ENCODE data around the gene CRIP3.
"Not testable (repeated sequence)": the region's sequence is repeated elsewhere in the genome, so short reads cannot be mapped to it uniquely, and the experiment has no call there.

The CRIP3 gene

DNA sequence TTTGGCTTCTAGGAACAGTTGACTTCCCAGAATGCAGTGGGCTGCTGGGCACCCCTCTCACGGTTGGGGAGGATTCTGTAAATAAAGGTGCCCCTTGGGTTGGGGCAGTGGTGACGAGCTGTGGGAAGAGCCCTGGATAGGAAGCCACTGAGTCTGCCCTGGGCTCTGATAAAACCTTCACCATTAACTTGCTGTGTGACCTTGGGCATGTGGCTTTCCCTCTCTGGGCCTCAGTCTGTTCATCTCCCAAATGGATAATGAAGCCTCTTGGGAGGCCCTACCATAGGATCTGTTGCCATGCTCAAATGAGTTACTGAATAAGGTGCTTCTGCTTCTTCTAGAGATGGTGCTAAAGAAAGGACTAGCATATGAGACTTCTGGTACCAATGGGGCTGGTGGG is 3.7 kb downstream of the CRIP3 start:
- no peak for DNase-seq

DNA sequence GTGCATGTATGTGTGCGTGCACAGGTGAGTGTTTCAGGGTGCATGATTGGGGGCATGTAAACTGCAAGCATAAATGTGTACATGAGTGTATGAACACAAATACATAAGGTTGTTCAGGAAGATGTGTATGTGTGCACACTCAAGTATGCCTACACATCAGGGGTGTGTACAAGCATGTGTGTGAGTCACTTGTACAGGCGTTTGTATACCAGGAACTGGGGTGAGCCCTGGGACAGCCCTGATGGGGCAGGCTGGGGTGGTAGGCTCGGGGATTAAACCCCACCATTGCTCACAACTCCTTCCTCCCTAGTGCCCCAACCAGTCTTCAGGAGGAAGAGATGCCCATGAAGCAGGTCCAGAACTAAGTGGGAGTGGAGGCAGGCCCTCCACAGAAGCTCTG is 4.3 kb downstream of the CRIP3 start:
- DNase-seq, result no peak

DNA sequence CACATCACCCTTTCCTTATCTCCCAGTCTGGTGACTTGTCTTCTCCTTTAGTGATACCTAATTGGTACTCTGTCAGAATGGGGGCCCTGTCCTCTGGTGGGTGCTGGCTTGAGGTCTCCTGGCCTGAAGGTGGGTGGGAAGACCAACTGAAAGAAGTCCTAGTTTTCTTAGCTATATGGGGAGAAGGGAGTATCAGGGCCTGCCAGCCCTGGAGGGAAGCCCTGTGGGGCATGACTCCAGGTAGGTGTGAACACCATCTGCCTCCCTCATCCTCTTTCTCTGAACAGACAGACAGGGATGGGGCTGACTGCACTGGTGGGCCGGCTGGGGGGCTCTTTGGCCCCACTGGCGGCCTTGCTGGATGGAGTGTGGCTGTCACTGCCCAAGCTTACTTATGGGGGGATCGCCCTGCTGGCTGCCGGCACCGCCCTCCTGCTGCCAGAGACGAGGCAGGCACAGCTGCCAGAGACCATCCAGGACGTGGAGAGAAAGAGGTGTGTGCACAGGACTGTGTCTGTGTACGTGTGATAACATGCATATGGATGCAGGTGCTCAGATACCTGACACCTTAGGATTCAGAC is 4.8 kb downstream of the CRIP3 start:
- DNase-seq, result no peak

DNA sequence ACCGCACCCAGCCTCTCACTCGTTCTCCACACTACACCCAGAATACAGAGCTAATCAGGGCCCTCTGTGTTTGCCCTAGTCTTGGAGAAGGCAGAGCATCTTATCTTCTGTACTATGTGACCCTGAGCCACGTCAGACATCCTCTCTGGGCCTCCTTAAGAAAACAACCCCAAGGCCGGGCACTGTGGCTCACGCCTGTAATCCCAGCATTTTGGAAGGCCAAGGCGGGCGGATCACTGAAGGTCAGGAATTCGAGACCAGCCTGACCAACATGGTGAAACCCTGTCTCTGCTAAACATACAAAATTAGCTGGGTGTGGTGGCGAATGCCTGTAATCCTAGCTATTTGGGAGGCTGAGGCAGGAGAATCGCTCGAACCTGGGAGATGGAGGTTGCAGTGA is 5.6 kb downstream of the CRIP3 start:
- DNase-seq, result not testable (repeated sequence)

DNA sequence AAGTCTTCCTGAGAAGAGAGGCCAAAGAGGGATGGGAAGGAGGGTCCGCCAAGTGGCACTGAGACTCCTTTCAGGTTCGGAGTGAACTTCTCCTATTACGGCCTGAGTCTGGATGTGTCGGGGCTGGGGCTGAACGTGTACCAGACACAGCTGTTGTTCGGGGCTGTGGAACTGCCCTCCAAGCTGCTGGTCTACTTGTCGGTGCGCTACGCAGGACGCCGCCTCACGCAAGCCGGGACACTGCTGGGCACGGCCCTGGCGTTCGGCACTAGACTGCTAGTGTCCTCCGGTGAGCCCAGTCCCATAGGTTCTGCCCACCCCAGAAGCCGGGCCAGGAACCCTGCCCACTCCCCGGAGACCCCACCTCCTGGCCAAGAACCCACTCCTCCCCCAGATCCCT is 6.5 kb downstream of the CRIP3 start:
- no peak for DNase-seq

DNA sequence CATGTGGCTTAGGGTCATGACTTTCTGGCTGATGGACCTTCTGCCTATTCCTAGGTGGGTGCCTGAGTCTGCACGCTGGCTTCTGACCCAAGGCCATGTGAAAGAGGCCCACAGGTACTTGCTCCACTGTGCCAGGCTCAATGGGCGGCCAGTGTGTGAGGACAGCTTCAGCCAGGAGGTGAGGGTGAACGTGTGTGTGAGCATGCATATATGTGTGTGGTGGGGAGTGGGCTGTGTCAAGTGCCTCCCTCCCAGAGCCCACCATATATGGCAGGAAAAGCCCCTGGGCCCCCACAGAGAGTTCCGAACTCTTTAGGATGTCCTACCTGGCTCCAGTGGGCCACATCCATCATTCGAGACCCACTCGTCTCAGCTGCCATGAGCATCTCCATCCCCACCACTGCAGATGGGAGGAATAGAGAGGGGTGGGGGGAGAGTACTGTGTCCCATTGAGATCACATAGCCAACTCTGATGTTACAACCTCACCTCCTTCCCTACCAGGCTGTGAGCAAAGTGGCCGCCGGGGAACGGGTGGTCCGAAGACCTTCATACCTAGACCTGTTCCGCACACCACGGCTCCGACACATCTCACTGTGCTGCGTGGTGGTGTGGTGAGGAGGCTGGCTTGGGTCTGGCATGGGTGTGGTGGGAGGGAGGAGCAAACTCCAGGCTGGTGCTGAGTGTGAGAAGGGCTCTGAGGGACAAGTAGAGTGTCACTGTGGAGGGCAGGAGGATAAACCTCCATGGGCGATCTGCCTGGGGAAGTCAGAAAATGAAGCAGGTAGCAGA is 7.3 kb downstream of the CRIP3 start:
- no peak for DNase-seq

DNA sequence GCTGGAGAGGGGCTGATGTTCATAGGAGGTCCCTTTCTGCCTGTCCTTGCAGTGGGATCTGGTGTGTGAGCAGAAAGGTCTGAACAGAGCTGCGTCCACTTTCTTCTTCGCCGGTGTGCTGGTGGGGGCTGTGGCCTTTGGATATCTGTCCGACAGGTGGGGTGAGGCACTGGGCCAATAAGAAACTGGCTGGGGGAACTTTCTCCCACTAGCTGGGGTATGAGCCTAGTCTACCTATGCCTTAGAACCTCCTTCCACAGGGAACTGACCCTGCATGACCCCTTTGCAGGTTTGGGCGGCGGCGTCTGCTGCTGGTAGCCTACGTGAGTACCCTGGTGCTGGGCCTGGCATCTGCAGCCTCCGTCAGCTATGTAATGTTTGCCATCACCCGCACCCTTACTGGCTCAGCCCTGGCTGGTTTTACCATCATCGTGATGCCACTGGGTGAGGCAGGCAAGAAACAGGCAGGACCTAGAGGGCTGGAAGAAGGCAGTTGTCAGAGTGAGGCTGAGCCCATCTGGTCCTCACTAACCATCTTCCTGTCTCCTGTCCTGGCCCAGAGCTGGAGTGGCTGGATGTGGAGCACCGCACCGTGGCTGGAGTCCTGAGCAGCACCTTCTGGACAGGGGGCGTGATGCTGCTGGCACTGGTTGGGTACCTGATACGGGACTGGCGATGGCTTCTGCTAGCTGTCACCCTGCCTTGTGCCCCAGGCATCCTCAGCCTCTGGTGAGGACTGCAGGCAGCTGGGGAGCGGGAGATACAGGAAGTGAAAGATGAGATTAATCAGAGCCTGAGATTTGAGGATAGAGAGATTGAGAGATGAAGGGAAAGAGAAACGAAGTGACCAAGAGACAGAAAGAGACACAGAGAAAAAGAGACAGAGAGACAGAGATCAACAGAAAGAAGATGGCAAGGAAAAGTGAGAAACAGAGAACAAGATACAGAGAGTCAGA is 9.0 kb downstream of the CRIP3 start:
- DNase-seq, result no peak

DNA sequence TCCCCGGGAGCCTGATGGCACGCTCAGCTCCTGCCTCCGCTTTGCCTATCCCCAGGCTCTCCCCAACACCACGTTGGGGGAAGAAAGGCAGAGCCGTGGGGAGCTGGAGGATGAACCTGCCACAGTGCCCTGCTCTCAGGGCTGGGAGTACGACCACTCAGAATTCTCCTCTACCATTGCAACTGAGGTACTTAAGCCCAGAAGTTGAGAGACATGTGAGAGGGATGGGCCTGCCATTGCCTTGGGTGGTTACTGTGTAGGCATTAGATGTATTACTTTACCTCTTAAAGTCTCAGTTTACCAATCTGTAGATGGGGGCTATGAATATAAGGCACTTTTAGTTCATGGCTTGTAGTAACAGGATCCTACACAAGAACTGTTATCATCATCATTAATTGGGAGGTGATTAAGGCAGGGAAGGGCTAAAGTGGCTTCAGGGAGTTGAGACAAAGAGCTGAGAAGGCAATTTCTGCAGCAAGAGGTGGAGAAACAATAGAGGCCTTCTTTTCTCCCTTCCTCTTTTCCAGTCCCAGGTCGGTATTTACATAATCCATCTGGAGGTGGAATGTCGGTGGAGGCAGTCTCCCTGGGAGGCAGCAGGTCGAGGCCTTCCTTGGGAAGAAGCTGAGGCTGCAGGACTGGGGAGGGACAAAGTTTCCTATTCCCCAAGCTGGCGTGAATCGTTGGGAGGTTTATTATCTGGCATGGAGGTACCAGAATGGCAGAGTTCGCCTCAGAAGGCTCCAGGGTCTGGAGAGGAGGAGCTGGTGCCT is 9.9 kb downstream of the CRIP3 start:
- no peak for DNase-seq

DNA sequence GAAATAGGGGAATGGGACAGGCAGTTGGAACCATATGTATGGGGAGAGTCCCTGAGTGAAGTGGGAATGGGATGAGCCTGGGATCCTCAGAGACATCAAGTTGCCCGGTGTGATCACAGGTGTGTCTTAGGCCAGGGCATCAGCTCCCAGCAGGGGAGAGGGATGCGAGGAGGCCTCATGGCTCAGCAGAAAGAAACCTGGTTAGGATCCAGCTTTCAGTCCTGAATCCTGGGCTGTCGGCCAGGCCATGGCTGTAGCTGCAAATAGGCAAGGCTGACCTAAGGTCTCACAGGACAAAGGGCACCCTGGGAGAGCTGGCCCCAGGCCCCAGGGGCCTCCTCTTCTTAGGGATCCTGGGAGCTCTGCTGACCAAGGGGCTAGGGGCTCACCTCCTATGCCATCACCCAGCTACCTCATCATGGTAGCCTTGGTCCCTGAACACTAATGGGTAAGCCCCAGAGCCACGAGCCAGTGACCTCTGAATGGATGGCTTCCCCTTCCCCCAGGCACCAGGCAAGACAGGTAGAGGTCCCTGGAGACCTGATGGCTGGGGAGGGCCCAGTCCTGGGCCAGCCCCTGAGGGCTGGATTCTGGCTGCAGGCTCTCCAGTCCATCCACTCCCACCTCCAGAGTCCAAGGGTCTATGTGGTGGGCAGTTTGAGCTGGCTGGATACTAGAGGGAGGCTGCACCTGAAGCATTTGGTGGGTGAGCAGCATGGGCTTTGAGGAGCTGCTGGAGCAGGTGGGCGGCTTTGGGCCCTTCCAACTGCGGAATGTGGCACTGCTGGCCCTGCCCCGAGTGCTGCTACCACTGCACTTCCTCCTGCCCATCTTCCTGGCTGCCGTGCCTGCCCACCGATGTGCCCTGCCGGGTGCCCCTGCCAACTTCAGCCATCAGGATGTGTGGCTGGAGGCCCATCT is 10.7 kb downstream of the CRIP3 start, which contains the start of gene SLC22A7:
SLC22A7 (plus strand) TSS at position 617 of the 921 bp plus-strand sequence; CDS start at position 716, 99 bp downstream.
- DNase-seq, result no peak

DNA sequence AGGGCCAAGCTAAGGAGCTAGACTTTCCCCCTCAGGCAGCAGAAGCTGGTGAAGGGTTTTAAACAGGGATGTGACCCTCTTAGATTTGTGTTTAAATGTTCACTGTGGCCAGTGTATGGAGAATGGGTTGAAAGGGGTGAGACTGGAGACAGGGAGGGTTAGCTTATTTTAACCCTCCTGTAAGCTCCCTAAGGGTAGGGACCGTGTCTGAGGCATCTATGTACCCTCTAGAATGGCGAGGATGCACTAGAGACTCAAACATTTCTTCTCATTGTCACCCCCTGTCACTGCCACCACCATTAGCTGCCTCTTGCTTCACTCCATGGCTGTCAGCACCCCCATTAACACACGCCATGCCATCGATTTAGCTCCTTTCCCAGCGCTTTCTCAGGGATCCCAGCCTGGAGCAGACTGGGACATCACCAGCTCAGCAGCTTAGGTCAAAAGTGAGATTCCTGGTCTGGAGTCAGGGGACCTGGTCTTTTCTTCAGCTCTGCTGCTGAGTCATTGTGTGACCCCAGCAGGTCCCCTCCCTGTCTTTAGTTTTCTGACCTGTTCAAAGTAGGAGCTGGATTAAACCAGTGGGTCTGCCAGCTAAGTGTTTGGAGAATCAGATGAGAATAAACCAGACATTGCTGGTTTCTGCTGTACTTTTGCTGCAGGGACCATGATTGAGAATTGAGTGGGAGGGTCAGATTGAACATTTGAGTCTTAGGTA is 11.7 kb downstream of the CRIP3 start:
- DNase-seq, result no peak

DNA sequence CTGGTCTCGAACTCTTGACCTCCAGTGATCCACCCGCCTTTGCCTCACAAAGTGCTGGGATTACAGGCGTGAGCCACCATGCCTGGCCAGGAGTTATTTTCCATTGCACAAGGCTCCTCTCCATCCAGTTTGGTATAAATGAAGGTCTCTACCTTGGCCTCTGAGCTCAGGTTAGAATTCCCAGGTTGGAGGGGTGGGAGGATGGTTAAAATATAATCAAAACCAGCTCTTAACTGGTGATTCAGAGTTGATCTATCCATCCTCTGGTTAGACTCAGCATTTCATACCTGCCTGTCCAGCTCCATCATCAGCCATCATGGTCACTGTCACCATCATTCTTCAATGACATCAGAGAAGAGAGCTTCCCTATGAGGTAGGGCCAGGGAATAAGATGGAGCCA is 13.2 kb downstream of the CRIP3 start:
- DNase-seq, result no peak

DNA sequence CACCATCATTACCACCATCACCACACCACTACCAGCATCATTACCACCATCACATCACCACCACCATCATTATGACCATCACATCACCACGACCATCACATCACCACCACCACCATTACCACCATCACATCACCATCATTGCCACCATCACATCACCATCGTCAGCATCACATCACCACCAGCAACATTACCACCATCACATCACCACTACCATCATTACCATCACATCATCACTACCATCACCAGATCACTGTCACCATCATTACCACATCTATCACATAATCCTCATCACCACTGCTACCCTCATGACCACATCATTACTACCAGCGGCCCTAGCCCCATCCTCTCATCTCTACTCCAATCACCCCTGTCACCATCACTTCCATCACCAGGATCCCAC is 14.1 kb downstream of the CRIP3 start:
- DNase-seq, result no peak

DNA sequence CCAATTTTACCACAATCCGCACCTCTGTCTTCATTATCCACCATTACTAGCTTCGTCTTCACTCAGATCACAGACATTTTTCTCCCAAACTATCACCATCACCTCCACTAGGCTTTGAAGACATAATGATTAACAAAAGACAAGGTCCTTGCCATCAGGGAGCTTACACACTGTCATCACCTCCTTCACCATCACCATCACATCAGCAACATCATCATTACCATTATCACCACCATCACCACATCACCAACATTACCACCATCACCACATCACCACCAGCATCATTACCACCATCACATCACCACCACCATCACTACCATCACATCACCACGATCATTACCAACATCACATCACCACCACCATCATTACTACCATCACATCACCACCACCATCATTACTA is 14.9 kb downstream of the CRIP3 start:
- DNase-seq, result no peak

DNA sequence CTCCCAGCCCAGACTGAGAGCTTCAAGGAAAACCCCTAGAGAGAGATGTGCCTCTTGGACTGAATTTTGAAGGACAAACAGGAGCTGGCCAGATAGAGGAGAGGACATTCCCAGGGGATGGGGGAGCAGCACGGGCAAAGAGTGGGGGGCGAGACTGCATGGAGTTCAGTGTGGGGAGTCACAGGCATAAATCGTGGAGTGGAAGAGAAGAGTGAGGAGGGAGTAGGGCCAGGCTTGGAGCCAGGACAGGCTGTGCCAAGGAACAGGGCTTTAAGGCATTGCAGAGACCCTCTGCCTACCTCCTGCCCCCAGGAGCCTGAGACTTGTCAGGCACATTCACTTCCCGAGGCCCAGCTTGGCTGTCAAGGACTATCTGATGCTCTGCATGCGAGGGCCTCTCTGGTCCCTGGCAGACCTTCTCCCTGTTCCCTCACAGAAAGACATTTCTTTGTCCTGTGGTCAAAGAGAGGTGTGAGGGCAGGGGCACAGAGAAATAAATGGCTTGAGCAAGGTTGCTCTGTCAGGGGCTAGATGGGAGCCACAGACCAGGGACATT is 15.8 kb downstream of the CRIP3 start:
- DNase-seq, result no peak

DNA sequence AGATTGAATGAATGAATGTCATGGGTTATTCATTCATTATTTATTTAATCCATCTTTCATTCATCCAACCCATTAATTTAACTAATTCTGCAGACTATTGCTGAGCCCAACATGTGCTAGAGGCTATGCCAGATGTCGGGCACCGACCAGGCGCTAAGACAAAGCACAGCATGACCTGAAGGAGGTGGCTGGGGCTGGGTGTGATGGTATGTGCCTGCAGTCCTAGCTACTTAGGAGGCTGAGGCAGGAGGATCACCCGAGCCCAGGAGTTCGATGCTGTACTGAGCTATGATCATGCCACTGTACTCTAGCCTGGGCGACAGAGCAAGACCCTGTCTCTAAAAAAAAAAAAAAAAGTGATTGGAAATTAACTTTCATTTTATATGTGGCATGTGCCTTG is 16.3 kb downstream of the CRIP3 start:
- DNase-seq, result no peak

DNA sequence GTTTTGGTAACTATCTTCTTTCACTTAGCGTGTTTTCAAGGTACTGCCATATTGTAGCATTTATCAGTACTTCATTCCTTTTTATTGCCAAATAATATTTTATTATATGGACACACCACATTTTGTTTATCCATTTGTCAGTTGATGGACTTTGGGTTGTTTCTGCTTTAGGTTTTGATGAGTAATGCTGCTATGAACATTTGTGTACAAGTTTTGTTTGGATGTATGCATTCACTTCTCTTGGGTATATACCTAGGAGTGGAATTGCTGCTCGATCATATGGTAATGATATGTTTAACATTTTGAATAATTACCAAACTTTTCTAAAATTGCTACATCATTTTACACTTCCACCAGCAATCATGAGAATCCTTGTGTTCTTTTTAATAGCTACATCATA is 16.9 kb downstream of the CRIP3 start:
- no peak for DNase-seq

DNA sequence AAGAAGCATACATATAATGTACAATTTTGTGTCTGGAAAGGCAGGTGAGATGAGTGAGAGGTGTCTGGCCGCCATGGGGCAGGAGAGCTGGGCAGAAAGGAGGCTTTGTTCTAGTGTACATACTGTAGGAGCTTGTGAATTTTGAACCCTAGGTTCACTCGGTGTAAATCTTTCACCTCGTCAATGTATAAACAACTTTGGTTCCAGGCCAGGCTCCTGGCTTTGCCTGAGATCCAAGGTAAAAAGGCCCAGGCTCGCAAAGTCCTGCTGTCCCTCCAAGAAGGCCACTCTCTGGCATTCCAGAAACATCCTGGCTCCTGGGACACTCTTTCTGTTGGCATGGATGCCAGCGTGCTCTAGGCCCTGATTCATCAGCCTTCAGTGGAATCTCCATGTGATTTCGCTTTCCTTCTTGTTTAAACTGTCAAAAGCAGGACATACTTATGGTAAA is 17.7 kb downstream of the CRIP3 start:
- no peak for DNase-seq

DNA sequence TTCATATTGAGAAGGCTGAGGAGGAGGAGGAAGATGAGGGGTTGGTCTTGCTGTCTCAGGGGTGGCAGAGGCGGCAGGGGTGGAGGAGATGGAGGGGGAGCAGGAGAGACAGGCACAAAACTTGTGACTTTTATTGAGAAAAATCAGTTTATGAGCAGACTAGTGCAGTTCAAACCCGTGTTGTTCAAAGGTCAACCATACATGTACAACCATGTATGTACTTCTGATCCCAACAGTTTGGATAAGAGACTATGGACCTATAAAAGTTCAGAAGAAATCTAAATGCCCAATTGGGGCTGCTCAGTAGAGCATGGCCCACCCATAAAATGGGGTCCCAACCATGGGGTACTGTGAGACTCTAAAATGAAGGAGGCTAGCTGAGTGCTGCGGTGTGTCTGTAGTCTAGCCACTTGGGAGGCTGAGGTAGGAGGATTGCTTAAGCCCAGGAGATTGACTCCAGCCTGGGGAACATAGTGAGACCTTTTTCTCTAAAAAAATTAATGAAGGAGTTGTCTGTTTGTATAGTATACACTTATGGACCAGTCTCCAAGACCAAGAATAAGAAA is 18.2 kb downstream of the CRIP3 start:
- DNase-seq, result no peak

DNA sequence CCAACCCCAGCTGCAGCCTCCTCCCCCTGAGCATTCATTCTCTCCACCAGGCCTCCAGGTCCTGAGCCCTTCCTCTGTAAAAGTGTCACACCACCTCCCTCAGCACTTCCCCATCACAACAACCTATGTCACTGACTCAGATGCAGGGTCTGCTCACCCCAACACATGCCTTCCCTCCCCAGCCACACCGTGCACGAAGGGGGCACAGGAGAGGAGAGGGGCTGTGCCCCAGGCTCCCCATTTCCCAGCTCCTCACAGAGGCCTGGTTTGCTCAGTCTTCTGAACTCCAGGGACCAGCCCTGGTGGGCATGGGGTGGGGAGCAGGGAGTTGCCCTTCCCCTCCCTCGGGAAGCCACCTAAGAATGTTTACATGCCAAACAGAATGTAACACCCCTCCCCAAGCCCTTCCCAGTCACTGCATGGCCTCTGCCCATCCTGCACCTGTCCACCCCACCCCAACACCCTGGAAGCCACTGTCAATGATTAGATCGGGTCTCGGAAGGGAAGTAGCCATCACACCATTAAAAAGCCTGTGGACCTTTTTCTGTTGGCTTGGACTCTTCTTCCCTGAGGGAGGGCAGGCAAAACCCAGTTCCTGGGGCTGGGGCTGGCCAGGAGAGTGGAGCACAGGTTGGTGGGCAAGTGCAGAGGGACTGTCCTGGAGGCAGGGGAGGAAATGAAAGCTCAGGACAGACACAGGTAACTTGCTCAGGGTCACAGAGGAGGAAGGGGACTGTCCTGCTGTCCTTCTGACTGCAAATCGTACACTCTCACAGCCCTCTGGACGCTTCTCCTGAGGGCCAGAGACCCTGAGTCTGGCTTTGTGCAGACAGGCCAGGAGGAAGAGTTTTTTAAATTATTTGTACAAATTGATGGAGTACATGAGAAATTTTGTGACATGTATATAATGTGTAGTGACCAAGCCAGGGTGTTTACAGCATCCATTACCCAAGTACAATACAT is 20.6 kb downstream of the CRIP3 start:
- DNase-seq, result no peak
